Large intestine (tissue), 3 donors: Measurements from ENCODE around the gene OR1M1. TPM values are rescaled to one million over a fixed set of nuclear protein-coding genes. Genes with fewer than 3 reads are reported as not detected.

ENCODE experiments used
- DNase-seq, 2 donors: peaks; one replicate each; pipeline versions ENCODE4 v3.0.0 to v3.0.0-alpha.2; 2013
- H3K27ac ChIP-seq: one replicate; pipeline ENCODE4 v1.5.1; 2013; ENCODE audit warnings: low read length
- H3K27me3 ChIP-seq: 2 replicates; pipeline ENCODE4 v1.6.1; 2013; ENCODE audit warnings: low read length; ENCODE audit not compliant: control insufficient read depth, insufficient read depth
- H3K36me3 ChIP-seq: 2 replicates; pipeline ENCODE4 v1.6.1; 2013; ENCODE audit warnings: low read length; ENCODE audit not compliant: control insufficient read depth, insufficient read depth
- H3K4me1 ChIP-seq: one replicate; pipeline ENCODE4 v1.6.1; 2013; ENCODE audit warnings: low read length; ENCODE audit not compliant: control insufficient read depth, insufficient read depth
- H3K4me3 ChIP-seq: one replicate; pipeline ENCODE4 v1.5.1; 2013; ENCODE audit warnings: low read length
- H3K9me3 ChIP-seq: one replicate; pipeline ENCODE4 v1.6.1; 2013; ENCODE audit warnings: mild to moderate bottlenecking, low read depth, low read length, moderate library complexity; ENCODE audit not compliant: control insufficient read depth
- WGBS: methylation state at CpG from one replicate; pipeline ENCODE4 v1.1.5; 2013; ENCODE audit warnings: low lambda C conversion rate; ENCODE audit not compliant: insufficient coverage; 5-methylcytosine and 5-hydroxymethylcytosine counted together
- polyA plus RNA-seq: library from polyadenylated mRNA; unstranded; fragments of 120-200 nt; gene quantifications from one replicate; pipeline ENCODE4 v1.2.1, GENCODE V29; 2013

OR1M1 gene
- polyA plus RNA-seq, 1 donor, result not detected

DNA sequence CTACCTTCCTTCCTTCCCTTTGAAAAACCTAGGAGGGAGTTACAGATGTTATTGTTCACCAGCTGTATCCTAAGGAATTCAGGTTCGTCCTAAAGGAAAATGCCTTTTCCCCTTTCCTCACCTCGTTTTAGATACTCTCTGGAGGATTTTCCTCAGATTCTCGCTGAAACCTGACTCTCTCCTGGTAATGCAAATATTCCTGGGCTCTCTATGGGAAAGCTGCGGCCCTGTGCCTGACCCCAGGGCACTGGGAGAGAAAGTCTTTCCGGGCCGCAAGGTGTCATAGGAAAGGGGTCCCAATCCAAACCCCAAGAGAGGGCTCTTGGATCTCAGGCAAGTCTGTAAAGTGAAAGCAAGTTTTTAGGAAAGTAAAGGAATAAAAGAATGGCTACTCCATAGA, 13.1 kb upstream of the OR1M1 start:
- no peaks in the 10 kb centered on the region for H3K9me3 ChIP-seq
- H3K4me3 ChIP-seq, result no peak overlapping the region
- H3K27ac ChIP-seq, result no peak overlapping the region
- no peaks in the 10 kb centered on the region for H3K27me3 ChIP-seq
- no peaks in the 10 kb centered on the region for H3K36me3 ChIP-seq
- H3K4me1 ChIP-seq, result no peaks in the 10 kb centered on the region
- no peak for DNase-seq
- no CpG with 5 or more reads among the region's 6 CpGs for WGBS

DNA sequence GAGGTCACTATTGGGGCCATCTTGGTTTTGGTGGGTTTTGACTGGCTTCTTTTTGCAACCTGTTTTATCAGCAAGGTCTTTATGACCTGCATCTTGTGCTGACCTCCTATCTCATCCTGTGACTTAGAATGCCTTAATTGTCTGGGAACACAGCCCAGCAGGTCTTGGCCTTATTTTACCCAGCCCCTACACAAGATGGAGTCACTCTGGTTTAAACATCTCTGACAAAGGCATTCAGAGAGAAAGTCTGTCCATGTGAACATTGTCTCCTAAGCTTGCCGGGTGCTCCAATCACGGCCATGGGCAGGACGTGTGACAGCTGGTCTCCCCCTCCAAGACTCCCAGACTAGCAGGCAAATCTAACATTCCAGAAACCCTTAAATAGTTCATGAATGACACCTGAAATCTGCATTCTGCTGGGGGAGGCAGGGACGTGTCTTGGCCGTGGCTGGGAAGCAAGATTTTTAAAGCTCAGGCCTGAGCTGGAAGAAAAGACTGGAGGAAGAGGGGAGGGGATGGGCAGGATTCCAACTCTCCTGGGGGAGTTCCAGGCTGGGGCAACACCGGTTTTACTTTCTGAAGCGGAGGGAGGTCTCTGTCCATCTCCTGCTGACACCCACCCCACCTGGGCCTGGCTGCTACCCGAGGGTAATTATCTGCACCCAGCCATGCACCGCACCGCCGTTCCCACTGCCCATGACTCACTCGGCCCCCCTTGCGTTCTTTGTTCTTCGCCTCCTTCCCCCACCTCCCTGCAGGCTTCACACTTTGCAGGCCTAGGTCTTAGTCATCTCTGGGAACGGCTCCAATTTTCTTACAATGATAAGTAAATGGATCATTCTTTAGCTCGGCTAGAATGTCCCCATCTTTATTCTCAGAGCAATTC, 11.6 kb upstream of the OR1M1 start:
- no peaks in the 10 kb centered on the region for H3K9me3 ChIP-seq

DNA sequence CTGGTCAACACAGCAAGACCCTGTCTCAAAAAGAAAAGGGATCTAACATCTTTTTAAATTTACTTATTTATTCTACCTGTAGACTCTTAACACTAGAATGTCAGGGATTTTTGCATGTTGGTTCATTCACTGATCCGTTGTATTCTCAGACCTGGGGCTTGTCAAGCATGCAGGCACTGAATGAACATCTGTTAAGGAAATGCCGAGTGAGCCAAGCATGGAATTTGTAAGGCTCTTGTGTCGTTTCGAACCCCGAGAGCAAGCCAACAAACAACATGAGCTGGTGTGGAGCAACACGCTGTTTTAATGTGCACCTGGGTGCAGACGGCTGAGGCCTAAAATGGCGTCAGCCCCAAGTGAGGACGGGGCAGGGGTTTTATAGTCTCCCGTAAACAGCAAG, 10.0 kb upstream of the OR1M1 start:
- no CpG with 5 or more reads among the region's 10 CpGs for WGBS
- Histone ChIP-seq H3K9me3 (no peaks in the 10 kb centered on the region), H3K27ac (no peak overlapping the region), H3K4me3 (no peak overlapping the region), H3K36me3 (no peaks in the 10 kb centered on the region), H3K4me1 (no peaks in the 10 kb centered on the region), H3K27me3 (no peaks in the 10 kb centered on the region)
- DNase-seq, result no peak

More for the DNA sequence above, 11.6 kb upstream of the OR1M1 start:
- no peaks in the 10 kb centered on the region for H3K36me3 ChIP-seq
- H3K4me1 ChIP-seq, result no peaks in the 10 kb centered on the region
- WGBS, result 23% methylated on average over 3 of the region's 16 CpGs
- DNase-seq, result peak; percentile 76 to 85
- no peaks in the 10 kb centered on the region for H3K27me3 ChIP-seq
- H3K27ac ChIP-seq, result peak overlapping the region; percentile 31
- H3K4me3 ChIP-seq, result no peak overlapping the region

DNA sequence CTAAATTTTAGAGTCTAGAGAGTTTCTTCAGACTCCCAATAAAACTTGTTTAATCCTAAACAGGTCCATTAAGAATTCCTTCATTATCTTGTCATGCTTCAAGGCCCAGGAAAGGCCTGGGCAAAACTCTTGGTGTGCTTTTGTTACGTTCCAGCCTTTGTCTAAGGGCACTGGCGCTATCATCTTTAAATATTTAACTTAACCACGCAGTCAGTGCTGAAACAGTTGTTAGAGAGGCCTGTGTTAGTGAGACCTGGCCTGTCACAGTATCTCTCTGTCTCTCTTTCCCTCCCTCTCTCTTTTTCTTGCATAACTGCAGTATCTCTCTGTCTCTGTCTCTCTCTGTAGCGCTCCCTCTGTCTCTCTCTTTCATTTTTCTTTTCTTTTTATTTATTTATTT, 8.2 kb upstream of the OR1M1 start:
- no peaks in the 10 kb centered on the region for H3K36me3 ChIP-seq
- no peaks in the 10 kb centered on the region for H3K9me3 ChIP-seq
- no peak overlapping the region for H3K27ac ChIP-seq
- 30% methylated on average over 2 of the region's 4 CpGs for WGBS
- H3K4me3 ChIP-seq, result no peak overlapping the region
- no peaks in the 10 kb centered on the region for H3K27me3 ChIP-seq
- no peaks in the 10 kb centered on the region for H3K4me1 ChIP-seq
- no peak for DNase-seq

DNA sequence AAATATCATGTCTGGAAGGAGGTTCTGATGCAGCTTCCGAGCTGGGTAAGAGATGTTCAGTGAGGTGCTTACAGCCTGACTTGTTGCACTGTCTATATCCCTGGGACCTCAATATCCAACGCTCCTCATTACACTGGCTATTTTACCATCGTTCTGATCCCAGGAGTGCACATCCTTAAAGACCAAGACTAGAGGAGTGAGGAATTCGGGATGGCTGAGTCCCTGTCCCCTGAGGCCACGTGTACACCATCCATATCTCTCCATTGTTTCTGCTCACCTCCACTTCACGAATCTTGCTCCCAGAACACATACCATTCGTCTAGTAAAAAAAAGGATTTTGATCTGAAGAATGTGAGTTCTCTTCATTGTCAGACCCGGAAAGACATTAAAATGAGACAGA, 20.5 kb downstream of the OR1M1 start, which contains the start of gene OR7G2:
TSS of gene OR7G2 (minus strand) at position 101 of the 400 bp plus-strand sequence. CDS start 4,232 bp downstream, outside the sequence.
- Histone ChIP-seq H3K27me3 (no peaks in the 10 kb centered on the region), H3K27ac (no peak within 1 kb of the TSS), H3K9me3 (no peaks in the 10 kb centered on the region), H3K4me3 (no peak within 1 kb of the TSS), H3K4me1 (no peaks in the 10 kb centered on the region), H3K36me3 (no peaks in the 10 kb centered on the region)
- no CpG with 5 or more reads among the region's 8 CpGs for WGBS
- no peak for DNase-seq

DNA sequence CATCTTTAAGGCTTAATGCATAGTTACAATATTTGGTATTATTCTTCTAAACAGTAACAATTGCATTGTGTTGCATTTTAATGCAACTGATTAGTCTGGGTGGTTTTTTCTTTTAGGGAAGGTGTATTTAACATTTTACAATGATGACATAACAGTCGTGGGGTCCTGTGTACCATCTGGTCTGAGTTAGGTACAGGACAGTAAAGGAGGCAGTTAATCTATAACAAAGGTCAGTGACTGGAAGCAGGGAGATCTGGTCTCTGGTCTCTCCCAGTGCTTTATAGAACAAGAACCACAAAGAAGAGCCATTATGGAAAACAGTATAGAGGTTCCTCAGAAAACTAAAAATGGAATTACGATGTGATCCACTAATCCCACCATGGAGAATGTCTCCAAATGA, 23.1 kb downstream of the OR1M1 start:
- Histone ChIP-seq H3K4me1 (no peaks in the 10 kb centered on the region), H3K27me3 (no peaks in the 10 kb centered on the region), H3K36me3 (no peaks in the 10 kb centered on the region), H3K4me3 (no peak overlapping the region), H3K27ac (no peak overlapping the region), H3K9me3 (no peaks in the 10 kb centered on the region)
- no peak for DNase-seq
- WGBS, result 67% methylated on average over 1 of the region's 2 CpGs

DNA sequence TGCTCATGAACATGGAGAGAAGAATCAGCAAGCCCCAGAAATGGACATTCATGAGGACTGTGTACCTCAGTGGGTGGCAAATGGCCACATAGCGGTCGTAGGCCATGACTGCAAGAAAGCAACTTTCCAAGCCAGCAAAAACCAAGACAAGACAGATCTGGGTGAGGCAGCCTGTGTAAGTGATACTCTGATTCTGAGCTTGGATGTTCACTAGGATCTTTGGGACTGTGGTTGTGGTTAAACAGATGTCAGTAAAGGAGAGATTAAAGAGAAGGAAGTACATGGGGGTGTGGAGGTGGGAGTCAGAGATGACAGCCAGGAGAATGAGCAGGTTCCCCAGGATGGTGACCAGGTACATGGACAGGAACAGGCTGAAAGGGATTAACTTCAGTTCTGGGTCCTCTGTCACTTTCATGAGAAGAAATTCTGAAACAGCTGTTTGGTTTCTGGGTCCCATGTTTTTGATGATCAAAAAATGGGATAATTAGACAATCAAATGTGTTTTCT, 28.5 kb downstream of the OR1M1 start, which contains the start of gene OR7G1:
TSS of gene OR7G1 (minus strand) at position 457 of the 507 bp plus-strand sequence. CDS start at position 457, 0 bp downstream.
- H3K27me3 ChIP-seq, result no peaks in the 10 kb centered on the region
- no peaks in the 10 kb centered on the region for H3K4me1 ChIP-seq
- no peaks in the 10 kb centered on the region for H3K9me3 ChIP-seq
- H3K36me3 ChIP-seq, result no peaks in the 10 kb centered on the region
- no CpG with 5 or more reads among the region's 2 CpGs for WGBS
- H3K27ac ChIP-seq, result no peak within 1 kb of the TSS
- DNase-seq, result no peak
- H3K4me3 ChIP-seq, result no peak within 1 kb of the TSS

DNA sequence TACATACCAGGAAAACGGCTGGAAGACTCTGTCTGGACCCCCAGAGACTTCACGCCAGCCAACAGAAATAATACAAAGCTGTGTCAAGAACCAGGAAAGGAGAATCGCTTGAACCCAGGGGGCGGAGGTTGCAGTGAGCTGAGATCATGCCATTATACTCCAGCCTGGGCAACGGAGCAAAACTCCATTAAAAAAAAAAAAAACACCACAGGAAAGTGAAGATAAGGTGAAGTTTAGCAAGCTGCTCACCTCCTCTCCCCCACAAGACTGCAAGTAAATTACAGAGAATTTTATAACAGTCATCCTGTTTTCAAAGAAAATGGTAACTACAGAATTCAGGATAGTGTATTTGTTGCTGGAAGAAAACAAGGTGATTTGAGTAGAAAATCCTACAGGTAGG, 29.7 kb downstream of the OR1M1 start:
- Histone ChIP-seq H3K27ac (no peak overlapping the region), H3K9me3 (no peaks in the 10 kb centered on the region), H3K4me1 (no peaks in the 10 kb centered on the region), H3K27me3 (no peaks in the 10 kb centered on the region), H3K4me3 (no peak overlapping the region), H3K36me3 (no peaks in the 10 kb centered on the region)
- no peak for DNase-seq
- 80% methylated on average over 2 of the region's 5 CpGs for WGBS

DNA sequence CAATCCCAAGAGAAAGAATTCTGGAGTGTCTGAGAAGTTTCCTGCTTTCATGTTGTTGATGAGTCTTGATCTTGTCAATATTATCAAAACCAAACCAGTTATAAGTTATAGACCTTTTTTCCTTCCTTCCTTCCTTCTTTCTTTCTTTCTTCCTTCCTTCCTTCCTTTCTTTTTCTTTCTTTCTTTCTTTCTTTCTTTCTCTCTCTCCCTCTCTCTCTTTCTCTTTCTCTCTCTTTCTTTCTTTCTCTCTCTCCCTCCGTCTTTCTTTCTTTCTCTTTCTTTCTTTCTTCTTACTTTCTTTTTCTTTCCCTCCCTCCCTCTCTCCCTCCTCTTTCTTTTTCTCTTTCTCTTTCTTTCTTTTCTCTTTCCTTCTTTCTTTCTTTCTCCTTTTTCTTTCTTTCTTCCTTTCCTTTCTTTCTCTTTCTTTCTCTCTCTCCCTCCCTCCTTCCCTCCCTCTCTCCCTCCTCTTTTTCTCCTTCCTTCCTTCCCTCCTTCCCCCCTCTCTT, 40.1 kb downstream of the OR1M1 start, which contains the start of gene OR7G3:
TSS of gene OR7G3 (minus strand) at position 51 of the 506 bp plus-strand sequence. CDS start at position 51, 0 bp downstream.
- WGBS, result 92% methylated on average over 1 of the region's 1 CpG
- no peaks in the 10 kb centered on the region for H3K27me3 ChIP-seq

DNA sequence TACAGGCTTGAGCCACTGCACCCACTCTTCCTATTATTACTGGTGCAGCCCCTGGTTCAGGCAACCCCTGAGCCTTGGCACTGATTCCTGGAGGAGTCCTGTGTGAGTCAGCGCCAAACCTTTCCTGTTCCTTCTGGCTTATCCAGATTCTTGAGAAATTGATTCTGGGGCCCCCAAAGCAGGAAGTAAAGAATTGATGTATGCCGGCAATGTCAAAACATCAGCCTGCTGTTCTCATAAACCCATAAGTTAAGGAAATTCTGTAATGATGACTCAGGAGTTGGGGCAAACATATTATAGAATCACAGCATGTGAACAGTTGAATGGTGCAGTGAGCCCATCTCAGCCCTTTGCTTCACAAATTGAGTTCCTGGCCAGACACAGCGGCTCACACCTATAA, 41.3 kb downstream of the OR1M1 start:
- no peaks in the 10 kb centered on the region for H3K9me3 ChIP-seq
- WGBS, result 75% methylated on average over 1 of the region's 3 CpGs

More for the DNA sequence above, 40.1 kb downstream of the OR1M1 start, which contains the start of gene OR7G3:
- Histone ChIP-seq H3K4me1 (no peaks in the 10 kb centered on the region), H3K27ac (no peak within 1 kb of the TSS), H3K4me3 (no peak within 1 kb of the TSS), H3K9me3 (no peaks in the 10 kb centered on the region), H3K36me3 (no peaks in the 10 kb centered on the region)
- DNase-seq, result no peak

More for the DNA sequence above, 41.3 kb downstream of the OR1M1 start:
- no peaks in the 10 kb centered on the region for H3K4me1 ChIP-seq
- H3K4me3 ChIP-seq, result no peak overlapping the region
- no peaks in the 10 kb centered on the region for H3K27me3 ChIP-seq
- DNase-seq, result no peak
- no peak overlapping the region for H3K27ac ChIP-seq
- H3K36me3 ChIP-seq, result no peaks in the 10 kb centered on the region
